ENCODE data around the gene JMJD7.

- TF ChIP-seq CTCF (IDR thresholded peaks at IDR 0.05; ENCODE audit: low read depth, low read length, poor library complexity, severe bottlenecking): no peak
- no peak for TF ChIP-seq EZH2phosphoT487 (IDR thresholded peaks at IDR 0.05; ENCODE audit: borderline replicate concordance, low read length)
Measured at GRCh38 chr15:41832875-41833274, 5.0 kb downstream of the JMJD7 start.

Measured in DOHH2 (cell line).